Erythroblast (primary cell): Measurements from ENCODE around the gene IQSEC1.

Source experiments
- GATA1 ChIP-seq: IDR thresholded peaks from 2 replicates; pipeline ENCODE4 v1.6.1; 2011; ENCODE audit warnings: low read depth, mild to moderate bottlenecking, control low read depth, low read length, moderate library complexity
- POLR2A ChIP-seq: IDR thresholded peaks from 2 replicates; pipeline ENCODE4 v1.6.1; 2011; ENCODE audit warnings: mild to moderate bottlenecking, low read length

DNA sequence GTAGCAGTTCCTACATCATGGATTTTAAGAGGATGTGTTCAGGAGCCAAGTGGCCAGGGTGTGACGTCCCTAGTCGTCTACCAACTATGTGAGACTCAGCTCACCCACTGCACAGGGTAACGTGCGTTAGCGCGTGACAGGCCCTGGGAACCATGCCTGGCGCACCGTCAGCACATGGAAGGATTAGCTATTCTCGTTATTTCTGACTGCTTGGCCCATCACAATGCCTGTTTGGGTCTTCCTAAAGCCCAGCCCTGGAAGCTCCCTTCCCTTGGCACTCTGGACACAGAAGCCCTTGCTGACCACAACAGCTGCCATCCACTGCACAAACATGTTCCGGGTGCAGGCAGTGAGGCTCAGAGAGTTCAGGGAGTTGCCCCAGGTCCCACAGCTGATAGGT, 140.9 kb downstream of the IQSEC1 start:
- TF ChIP-seq POLR2A (no peak), GATA1 (no peak)
